Measurements from ENCODE around the gene OR6N1.

Gene OR6N1, protein sequence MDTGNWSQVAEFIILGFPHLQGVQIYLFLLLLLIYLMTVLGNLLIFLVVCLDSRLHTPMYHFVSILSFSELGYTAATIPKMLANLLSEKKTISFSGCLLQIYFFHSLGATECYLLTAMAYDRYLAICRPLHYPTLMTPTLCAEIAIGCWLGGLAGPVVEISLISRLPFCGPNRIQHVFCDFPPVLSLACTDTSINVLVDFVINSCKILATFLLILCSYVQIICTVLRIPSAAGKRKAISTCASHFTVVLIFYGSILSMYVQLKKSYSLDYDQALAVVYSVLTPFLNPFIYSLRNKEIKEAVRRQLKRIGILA

DNA sequence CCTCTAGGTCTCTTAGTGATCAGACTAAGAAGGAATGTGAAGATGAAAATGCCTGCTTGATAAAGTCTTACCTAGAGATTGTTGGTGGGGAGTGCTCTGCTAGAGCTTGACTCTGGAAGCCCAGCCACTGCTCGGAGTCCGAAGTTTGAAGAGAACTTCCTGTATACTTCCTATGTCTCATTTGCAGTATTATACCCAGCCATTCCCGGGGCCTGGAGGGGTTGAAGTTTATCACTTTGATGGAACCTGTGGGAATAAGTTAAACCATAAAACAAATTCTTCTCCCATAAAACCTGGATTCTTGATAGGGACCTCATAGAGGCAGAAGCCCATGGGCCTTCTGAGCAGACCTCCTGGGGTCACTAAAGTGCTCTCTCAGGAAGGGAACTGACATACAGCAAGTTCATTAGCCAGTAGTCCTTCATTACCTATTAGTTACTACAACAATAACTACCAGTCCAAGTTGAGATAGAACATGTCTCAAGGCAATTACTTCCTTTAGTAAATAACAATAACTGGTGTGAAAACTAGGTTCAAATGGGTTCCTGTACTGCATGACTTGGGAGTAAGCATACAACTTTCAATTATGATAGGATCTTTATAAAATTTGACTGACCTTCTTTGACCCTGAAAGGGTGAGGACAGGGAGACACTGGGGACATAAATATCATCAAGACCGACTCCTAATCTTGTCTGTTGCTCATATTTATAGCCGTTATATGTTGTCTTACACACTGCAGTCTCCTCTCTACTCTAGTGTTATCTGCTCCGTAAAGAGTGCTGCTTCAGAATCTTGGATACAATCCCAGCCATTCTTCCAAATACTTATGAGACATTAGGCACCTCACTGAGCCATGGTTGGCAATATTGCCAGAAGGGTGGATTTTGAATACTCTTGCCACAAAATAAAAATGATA, at the start of gene OR6N1:
TSS of gene OR6N1 (minus strand) at position 246 of the 917 bp plus-strand sequence. CDS start 5,513 bp downstream, outside the sequence.
- no peak for TF ChIP-seq ZNF274 (IDR thresholded peaks at IDR 0.05; ENCODE audit: low read depth, low read length)
- no peak within 1 kb of the TSS for H3K4me3 ChIP-seq (ENCODE audit: low read length)

DNA sequence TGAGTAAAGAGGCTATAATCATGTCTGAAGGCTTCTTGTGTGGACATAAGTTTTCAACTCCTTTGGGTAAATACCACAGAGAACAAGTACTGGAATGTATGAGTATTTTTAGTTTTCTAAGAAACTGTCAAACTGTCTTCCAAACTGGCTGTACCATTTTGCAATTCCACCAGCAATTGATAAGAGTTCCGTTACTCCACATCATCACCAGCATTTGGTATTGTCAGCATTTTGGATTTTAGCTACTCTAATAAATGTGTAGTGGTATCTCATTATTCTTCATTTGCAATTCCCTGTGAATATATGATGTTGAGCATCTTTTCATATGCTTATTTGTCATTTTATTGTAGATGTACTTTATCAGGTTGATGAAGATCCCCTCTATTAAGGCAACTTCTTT, 49.7 kb upstream of the OR6N1 start:
- no peak for TF ChIP-seq ZNF274 (IDR thresholded peaks at IDR 0.05; ENCODE audit: low read depth, low read length)
- no peak overlapping the region for H3K4me3 ChIP-seq (ENCODE audit: low read length)

DNA sequence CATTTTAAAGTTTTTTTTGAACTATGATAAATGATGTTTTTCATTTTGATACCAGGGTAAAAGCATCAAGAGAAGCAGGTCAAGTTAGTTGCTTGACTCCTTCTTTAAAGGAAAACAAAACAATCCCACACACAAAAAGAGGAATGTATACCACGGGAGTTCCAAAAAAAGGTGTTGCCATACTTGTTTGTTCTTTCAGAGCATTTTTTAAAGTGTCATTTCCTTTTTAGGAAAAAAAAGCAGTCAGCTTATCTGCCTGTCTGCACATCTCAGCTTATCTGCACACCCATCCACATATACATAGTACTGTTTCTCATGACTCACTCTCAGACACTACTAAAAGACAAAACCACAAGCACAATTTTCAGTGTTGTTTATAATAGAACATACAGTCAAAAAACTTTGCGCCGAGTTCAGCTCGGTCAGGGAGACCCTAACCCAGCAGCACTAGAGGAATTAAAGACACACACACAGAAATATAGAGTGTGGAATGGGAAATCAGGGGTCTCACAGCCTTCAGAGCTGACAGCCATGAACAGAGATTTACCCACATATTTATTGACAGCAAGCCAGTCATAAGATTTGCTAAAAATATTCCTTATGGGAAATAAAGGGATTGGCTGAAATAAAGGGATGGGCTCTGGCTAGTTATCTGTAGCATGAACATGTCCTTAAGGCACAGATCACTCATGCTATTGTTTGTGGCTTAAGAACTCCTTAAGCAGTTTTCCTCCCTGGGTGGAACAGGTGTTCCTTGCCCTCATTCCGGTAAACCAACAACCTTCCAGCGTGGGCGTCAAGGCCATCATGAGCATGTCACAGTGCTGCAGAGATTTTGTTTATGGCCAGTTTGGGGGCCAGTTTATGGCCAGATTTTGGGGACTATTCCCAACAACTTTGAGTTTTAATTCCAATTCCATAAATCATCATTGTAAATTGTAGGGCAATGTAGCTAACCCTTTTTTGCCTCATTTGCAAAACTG, 47.8 kb upstream of the OR6N1 start:
- TF ChIP-seq ZNF274 (IDR thresholded peaks at IDR 0.05; ENCODE audit: low read depth, low read length): no peak
- H3K4me3 ChIP-seq (ENCODE audit: low read length): no peak overlapping the region

DNA sequence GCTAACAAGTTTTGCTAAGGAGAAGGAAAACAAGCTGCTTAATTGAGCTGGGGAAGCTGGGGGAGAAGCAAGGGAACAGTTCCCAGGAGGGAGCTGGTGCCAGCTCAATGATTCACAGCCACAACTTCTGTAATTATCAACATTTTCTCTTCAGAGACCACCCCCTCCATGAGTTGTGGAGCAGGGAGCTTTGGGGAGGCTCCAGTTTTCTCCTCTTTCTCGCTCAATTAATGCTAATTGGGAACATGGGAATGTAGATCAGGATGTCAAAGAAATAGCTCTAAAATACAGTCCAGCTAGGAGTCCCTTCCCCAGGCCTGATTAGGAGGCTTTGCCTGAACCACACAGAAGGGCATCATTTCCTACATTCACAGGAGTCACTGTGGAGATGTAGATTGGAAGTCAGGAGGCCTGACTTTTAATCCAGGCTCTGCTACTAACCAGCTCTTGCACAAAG, 47.0 kb upstream of the OR6N1 start:
- no peak overlapping the region for H3K4me3 ChIP-seq (ENCODE audit: low read length)
- TF ChIP-seq ZNF274 (IDR thresholded peaks at IDR 0.05; ENCODE audit: low read depth, low read length): no peak

DNA sequence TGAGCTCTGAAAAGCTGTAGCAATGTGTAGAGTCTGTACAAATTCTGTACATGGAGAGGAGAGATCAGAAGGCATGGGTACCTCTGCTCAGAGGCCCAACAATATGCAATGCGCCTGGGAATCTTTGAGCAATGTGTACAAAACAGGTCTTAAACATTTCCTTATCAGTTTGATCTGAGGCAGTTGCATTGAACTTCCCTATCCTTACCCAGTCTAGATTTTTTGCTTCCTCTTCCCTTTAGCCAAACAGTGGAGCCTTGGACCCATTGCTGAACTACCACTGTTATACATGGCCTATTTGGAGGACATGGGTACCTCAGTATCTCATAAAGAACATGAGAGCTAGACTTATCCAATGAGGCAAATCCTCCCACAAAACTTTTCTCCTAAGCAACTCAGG, 46.6 kb upstream of the OR6N1 start:
- no peak for TF ChIP-seq ZNF274 (IDR thresholded peaks at IDR 0.05; ENCODE audit: low read depth, low read length)
- no peak overlapping the region for H3K4me3 ChIP-seq (ENCODE audit: low read length)

DNA sequence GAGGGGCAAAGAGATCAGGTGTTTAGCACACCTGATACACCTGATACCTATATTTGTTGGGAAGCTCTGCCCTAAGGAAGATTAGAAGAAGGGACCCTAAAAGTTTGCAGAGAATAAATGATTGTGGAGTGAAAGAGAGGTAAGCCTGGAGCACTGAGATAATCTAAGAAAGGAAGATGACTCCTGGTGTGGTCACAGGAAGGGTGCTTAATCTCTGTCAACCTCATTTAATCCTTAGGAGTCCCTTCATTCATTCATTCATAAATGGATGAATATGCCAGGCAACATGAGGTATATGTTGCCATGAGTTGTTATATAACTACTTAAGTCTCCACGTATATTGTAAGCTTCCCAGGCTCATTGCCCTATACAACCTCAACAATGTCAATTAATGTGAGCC, 43.0 kb upstream of the OR6N1 start:
- no peak overlapping the region for H3K4me3 ChIP-seq (ENCODE audit: low read length)
- no peak for TF ChIP-seq ZNF274 (IDR thresholded peaks at IDR 0.05; ENCODE audit: low read depth, low read length)

DNA sequence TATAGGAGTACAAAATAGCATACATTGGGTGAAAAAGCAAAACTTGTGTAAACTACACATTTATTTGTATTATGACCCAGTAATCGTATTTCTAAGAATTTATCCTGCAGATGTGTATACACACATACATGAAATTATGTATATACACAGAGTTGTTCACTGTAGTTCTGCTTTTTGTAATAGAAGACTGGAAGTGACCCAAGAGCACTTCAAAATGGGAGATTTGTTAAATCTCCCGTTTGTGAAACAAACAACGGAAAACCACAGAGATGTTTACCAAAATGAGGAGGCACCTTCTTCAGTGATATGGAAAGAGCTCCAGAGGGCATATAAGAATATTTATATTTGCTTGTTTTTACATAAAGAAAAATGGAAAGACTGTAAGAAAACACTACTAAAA, 41.2 kb upstream of the OR6N1 start:
- H3K4me3 ChIP-seq (ENCODE audit: low read length): no peak overlapping the region
- no peak for TF ChIP-seq ZNF274 (IDR thresholded peaks at IDR 0.05; ENCODE audit: low read depth, low read length)

DNA sequence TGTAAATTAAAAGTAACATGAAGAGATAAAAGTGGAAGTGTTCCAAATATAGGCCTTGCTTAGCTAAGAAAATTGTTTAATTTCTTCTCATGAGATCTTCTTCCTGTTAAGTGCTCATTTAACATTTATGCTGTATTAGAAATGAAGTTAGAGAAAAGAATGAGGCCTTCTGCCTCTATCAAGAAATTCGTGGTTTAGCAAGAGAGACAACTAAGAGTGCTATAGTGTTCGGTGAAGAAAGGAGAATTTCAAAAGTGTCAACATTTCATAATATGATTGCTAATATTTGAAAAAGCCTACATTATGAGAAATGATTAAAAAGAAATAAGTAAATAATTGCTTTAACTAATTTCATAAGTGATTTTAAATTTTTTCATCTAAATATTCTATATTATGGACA, 40.3 kb upstream of the OR6N1 start:
- H3K4me3 ChIP-seq (ENCODE audit: low read length): no peak overlapping the region
- TF ChIP-seq ZNF274 (IDR thresholded peaks at IDR 0.05; ENCODE audit: low read depth, low read length): no peak

DNA sequence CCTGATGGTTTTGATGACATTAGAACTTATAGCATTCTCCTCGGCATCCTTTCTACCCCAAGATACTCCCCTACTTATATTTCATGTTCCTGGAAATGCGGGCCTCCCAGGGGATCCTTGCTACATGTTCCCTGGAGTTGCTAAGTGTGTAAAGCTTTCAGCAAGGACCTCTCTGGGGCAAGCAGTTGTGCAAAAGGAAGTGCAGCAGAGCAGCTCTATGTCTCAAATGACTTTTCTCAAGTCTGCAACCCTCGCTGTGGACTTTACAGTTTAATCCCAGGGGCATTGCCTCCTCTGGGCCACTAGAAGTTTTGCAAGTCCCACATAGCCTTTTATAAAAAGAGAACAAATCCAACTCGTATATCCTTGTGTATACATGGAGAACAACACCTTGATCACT, 38.3 kb upstream of the OR6N1 start:
- no peak overlapping the region for H3K4me3 ChIP-seq (ENCODE audit: low read length)
- no peak for TF ChIP-seq ZNF274 (IDR thresholded peaks at IDR 0.05; ENCODE audit: low read depth, low read length)

DNA sequence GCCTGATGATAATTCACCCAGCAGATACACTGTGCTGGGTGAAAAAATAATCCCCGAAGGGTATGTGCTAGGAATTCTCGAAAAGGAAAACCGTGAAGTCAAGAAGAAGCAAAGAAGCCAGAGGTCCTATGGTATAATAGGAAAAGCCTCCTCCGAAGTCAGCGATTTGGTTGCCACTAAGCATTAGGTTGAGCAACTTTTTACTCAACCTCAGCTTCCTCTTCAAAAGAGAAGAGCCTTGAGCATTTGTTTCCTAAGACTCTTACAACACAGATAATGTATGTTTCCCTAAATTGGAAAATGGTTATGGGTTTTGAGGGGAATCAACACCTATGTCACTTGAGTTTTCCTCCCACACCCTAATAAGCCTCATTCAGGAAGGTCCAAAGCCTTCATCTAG, 37.9 kb upstream of the OR6N1 start:
- no peak for TF ChIP-seq ZNF274 (IDR thresholded peaks at IDR 0.05; ENCODE audit: low read depth, low read length)
- no peak overlapping the region for H3K4me3 ChIP-seq (ENCODE audit: low read length)

DNA sequence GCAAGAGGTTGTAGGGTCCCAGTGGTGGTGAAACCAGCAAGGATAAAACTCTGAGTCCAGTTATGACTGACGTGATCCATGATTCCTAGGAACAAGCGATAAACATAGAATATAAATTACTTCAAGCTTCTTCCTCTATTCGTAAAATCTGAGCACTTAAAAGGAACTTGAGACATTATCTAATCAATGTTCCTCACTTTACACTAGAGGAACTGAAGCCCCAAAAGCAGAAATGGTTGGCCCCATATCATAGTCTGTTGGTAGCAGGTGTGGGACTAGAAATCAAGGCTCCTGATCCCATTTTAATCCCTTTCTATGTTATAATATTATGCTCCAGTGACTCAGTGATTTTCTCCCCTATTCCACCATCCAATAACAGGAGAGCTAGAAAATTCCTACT, 37.3 kb upstream of the OR6N1 start:
- no peak for TF ChIP-seq ZNF274 (IDR thresholded peaks at IDR 0.05; ENCODE audit: low read depth, low read length)
- no peak overlapping the region for H3K4me3 ChIP-seq (ENCODE audit: low read length)

DNA sequence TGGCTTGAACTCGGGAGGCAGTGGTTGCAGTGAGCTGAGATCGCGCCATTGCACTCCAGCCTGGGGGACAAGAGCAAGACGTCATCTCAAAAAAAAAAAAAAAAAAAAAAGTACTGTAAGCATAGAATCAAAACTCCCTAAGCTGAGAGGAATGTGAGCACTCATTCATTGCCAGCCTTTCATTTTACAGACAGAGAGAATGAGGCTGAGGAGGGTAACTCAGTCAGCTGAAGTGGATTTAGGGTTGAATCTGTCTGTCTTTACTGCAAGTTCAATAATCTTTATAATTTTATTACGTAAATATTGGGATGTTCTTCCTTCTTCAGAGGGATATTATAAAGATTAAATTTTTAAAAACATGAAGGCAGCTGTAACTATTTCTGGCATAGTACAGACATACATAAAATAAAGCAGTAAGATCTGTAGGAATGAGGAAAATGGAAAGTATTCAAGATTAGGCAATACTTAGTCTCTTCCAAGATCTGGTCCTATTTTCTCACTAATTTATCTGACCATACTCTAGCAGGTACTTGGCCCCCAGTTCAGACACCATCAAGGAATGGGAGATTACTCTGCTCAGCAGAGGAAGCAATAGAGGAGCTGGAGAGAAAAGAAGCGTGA, 35.0 kb upstream of the OR6N1 start:
- H3K4me3 ChIP-seq (ENCODE audit: low read length): no peak overlapping the region
- no peak for TF ChIP-seq ZNF274 (IDR thresholded peaks at IDR 0.05; ENCODE audit: low read depth, low read length)

DNA sequence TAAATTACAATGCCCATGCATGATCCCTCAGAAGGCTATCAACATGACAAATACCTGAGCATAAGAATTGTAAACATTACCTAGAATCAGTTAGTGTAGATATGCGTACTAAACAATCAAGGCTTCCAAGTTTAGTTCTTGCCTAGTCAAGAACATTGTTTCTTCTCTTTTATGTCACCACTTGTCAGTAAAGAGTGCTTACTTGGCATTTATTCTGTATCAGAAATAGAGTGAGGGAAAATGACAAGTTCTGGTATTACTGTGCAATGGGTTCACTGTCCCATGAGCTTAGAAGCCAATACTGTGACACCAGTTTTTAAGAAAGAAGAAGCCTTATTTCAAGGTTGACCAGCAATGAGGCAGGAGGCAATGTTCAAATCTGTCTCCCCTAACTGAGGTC, 31.7 kb upstream of the OR6N1 start:
- no peak overlapping the region for H3K4me3 ChIP-seq (ENCODE audit: low read length)
- no peak for TF ChIP-seq ZNF274 (IDR thresholded peaks at IDR 0.05; ENCODE audit: low read depth, low read length)
